NCI-H2029 treated with DMSO at 0.1 percent for 48 hours (cell line): Measurements from ENCODE around the gene KBTBD12.

Experiments
- DNase-seq: peaks from one replicate; lab custom pipeline; 2025; lab: John Stamatoyannopoulos, UW

The KBTBD12 gene

GRCh38 chr3:128014548-128014947, 99.5 kb downstream of the KBTBD12 start:
- no peak for DNase-seq

DNA sequence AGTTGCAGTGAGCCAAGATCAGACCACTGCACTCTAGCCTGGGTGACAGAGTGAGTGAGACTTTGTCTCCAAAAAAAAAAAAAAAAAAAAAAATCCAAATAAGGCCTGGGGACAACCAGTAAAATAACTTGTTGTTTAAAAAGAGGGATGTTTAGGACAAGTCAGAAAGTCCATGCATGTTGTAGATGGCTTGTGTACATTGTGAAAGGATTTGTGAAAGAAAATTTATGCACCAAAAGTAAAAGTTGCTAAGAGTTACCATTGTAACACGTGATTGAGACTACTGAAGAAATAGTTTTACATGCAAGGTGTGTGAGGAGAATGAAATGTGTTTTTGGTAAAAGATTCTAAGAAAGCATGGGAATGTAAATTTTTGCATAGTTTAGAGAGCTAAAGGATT, 101.5 kb downstream of the KBTBD12 start:
- no peak for DNase-seq

DNA sequence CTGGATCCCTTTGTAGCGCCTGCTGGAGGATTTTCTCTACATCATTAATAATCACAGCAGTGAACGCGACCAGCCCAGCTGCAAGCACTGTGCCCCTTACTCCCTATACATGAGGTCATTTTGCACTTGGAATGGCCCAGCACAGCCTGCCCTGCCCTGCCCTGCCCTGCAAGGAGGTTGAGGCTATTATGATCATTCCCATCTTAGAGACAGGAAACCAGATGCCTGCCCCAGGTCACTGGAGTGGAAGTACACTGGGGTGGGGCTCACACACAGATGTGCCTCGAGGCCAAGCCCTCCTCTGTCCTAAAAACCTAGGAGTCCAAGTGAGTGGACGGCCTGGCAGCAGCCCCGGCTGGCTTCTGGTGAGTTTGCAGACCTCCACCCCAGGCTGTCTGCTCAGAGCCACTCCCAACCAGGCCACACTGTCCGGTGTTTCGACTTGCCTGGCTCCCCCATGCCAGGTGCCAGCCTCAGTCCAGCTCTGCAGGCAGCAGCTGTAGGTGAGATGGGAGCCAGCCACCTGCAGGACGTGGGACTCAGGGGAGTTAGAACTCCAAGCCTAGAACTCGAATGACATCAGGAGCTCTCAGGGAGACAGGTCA, 106.8 kb downstream of the KBTBD12 start:
- no peak for DNase-seq

DNA sequence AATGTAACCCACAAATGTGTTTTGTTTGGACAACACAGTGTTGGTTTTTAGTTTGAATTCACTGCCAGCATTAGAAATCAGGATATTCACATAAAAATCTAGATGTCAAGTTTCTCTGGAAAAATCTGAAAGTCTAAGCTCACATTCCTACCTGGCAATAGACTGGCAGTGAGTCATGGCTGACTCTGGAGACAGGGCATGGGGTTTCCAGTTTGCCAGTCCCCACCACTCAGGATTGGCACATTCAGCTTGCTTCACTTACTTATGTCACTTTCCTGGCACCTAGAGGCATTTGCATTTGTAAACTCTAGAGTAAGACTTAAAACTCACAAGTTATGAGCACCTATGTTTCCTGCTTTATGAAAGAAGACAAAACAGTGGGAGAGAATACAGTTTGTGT, 118.1 kb downstream of the KBTBD12 start:
- no peak for DNase-seq

GRCh38 chr3:128036119-128036518, 121.1 kb downstream of the KBTBD12 start:
- DNase-seq, result no peak
